Measurements from ENCODE around the gene PRR22.
"Not testable (repeated sequence)": the region's sequence is repeated elsewhere in the genome, so short reads cannot be mapped to it uniquely, and the experiment has no call there.

PRR22 gene

GRCh38 chr19:5743630-5744029 is 40.9 kb downstream of the PRR22 start:
- no peak for DNase-seq

- DNase-seq, result no peak
Observed at GRCh38 chr19:5742051-5742450, 42.5 kb downstream of the PRR22 start.

- no peak for DNase-seq
Observed at GRCh38 chr19:5738423-5738822, 46.1 kb downstream of the PRR22 start.

GRCh38 chr19:5733172-5733571 is 51.4 kb downstream of the PRR22 start:
- not testable (repeated sequence) for DNase-seq
